IMR-90 (cell line): ENCODE results near the gene PARP12. TPM values are rescaled to one million over a fixed set of nuclear protein-coding genes. Genes with fewer than 3 reads are reported as not detected.
A peak's percentile ranks its signal among the peaks of the same experiment; 100 is the strongest.

ENCODE experiments used
- ATAC-seq: fragments of 200-7000 bp; cut with Tn5 transposase; 2 replicates; pipeline ENCODE4 v1.9.1; 2020; ENCODE audit warnings: low read depth, mild to moderate bottlenecking, moderate library complexity
- Bru-seq: library from RNA; stranded (reverse); fragments of 400-500 nt; gene quantifications from one replicate; lab custom pipeline; 2021; lab: Mats Ljungman, UMichigan
- BruChase-seq, 2 experiments: library from RNA; stranded (reverse); fragments of 400-500 nt; gene quantifications; one replicate each; lab custom pipeline; 2021; lab: Mats Ljungman, UMichigan
- BruUV-seq: library from RNA; stranded (reverse); fragments of 400-500 nt; replicated peaks from 2 replicates; lab custom pipeline; 2021; lab: Mats Ljungman, UMichigan
- CTCF ChIA-PET: fragments of 300-600 bp; formaldehyde crosslinking; extraction: SDS; loops from one replicate; lab custom pipeline; 2021; ENCODE audit warnings: antibody characterized with exemption; lab: Yijun Ruan, JAX
- POLR2A ChIA-PET: fragments of 300-600 bp; sonication (Branson Sonifier 250); formaldehyde crosslinking; loops from one replicate; lab custom pipeline; 2022; ENCODE audit warnings: antibody characterized with exemption; ENCODE audit not compliant: unreplicated experiment; lab: Charles Lee
- DNase-seq: peaks from one replicate; pipeline ENCODE4 v3.0.0; 2013
- H2AFZ ChIP-seq: replicated peaks from 2 replicates; pipeline ENCODE3; 2013; ENCODE audit warnings: low read length, mild to moderate bottlenecking; ENCODE audit not compliant: poor library complexity
- H2AK5ac ChIP-seq: 2 replicates; pipeline ENCODE4 v1.6.1; 2013; ENCODE audit warnings: low read depth, low read length, inconsistent platforms
- H2AK9ac ChIP-seq: replicated peaks from 2 replicates; pipeline ENCODE3; 2013; ENCODE audit warnings: mild to moderate bottlenecking, low read depth, low read length, moderate library complexity; ENCODE audit not compliant: poor library complexity
- H2BK120ac ChIP-seq: 2 replicates; pipeline ENCODE4 v1.6.1; 2013; ENCODE audit warnings: low read depth, low read length, inconsistent platforms
- H2BK15ac ChIP-seq: 3 replicates; pipeline ENCODE4 v1.6.1; 2013; ENCODE audit warnings: low read depth, low read length, inconsistent platforms
- H2BK20ac ChIP-seq: 2 replicates; pipeline ENCODE4 v1.6.1; 2013; ENCODE audit warnings: low read depth, mild to moderate bottlenecking, inconsistent platforms, low read length, moderate library complexity
- H2BK5ac ChIP-seq: 2 replicates; pipeline ENCODE4 v1.6.1; 2013; ENCODE audit warnings: mild to moderate bottlenecking, low read depth, low read length, inconsistent platforms; ENCODE audit not compliant: poor library complexity, severe bottlenecking
- H3K14ac ChIP-seq: replicated peaks from 2 replicates; pipeline ENCODE4 v1.6.1; 2013; ENCODE audit warnings: low read depth, low read length, inconsistent platforms
- H3K18ac ChIP-seq: 2 replicates; pipeline ENCODE4 v1.6.1; 2013; ENCODE audit warnings: low read depth, low read length, control low read depth
- H3K23ac ChIP-seq: 2 replicates; pipeline ENCODE4 v1.6.1; 2013; ENCODE audit warnings: low read depth, low read length, inconsistent platforms
- H3K27ac ChIP-seq: 2 replicates; pipeline ENCODE4 v1.5.1; 2013; ENCODE audit warnings: mild to moderate bottlenecking, control low read depth, low read length; ENCODE audit not compliant: insufficient read depth
- H3K27me3 ChIP-seq: 2 replicates; pipeline ENCODE4 v1.6.1; 2013; ENCODE audit warnings: low read length; ENCODE audit not compliant: control insufficient read depth, insufficient read depth
- H3K36me3 ChIP-seq: 2 replicates; pipeline ENCODE4 v1.6.1; 2013; ENCODE audit warnings: low read length, mixed read lengths; ENCODE audit not compliant: control insufficient read depth, insufficient read depth
- H3K4ac ChIP-seq: 2 replicates; pipeline ENCODE4 v1.6.1; 2013; ENCODE audit warnings: low read depth, low read length, inconsistent platforms
- H3K4me1 ChIP-seq: 2 replicates; pipeline ENCODE4 v1.6.1; 2013; ENCODE audit warnings: low read length, mixed read lengths; ENCODE audit not compliant: control insufficient read depth, insufficient read depth
- H3K4me2 ChIP-seq: 2 replicates; pipeline ENCODE4 v1.6.1; 2013; ENCODE audit warnings: low read depth, mild to moderate bottlenecking, control low read depth, low read length, moderate library complexity
- H3K4me3 ChIP-seq: 2 replicates; pipeline ENCODE4 v1.5.1; 2013; ENCODE audit warnings: low read depth, mild to moderate bottlenecking, control low read depth, low read length, moderate library complexity; ENCODE audit not compliant: insufficient read depth
- H3K56ac ChIP-seq: 2 replicates; pipeline ENCODE4 v1.6.1; 2013; ENCODE audit warnings: low read length, inconsistent platforms; ENCODE audit not compliant: insufficient read depth; ENCODE audit errors: extremely low read depth
- H3K79me1 ChIP-seq, 2 experiments: 2 replicates each; pipeline ENCODE4 v1.6.1; 2013; ENCODE audit warnings: low read length in 2 of 2, inconsistent platforms in 1 of 2, low read depth in 1 of 2
- H3K9ac ChIP-seq: 2 replicates; pipeline ENCODE4 v1.6.1; 2013; ENCODE audit warnings: low read depth, low read length, control low read depth
- H3K9me1 ChIP-seq: 2 replicates; pipeline ENCODE4 v1.6.1; 2013; ENCODE audit warnings: low read length, inconsistent platforms; ENCODE audit not compliant: insufficient read depth
- H3K9me3 ChIP-seq: 2 replicates; pipeline ENCODE4 v1.6.1; 2013; ENCODE audit warnings: low read length; ENCODE audit not compliant: control insufficient read depth, insufficient read depth
- H4K20me1 ChIP-seq: 2 replicates; pipeline ENCODE4 v1.6.1; 2013; ENCODE audit warnings: low read length, inconsistent platforms; ENCODE audit not compliant: insufficient read depth
- H4K5ac ChIP-seq: 2 replicates; pipeline ENCODE4 v1.6.1; 2013; ENCODE audit warnings: mild to moderate bottlenecking, low read depth, low read length, control low read depth
- H4K8ac ChIP-seq, 2 experiments: 2 replicates each; pipeline ENCODE4 v1.6.1; 2013; ENCODE audit warnings: low read depth in 2 of 2, low read length in 2 of 2, control low read depth in 1 of 2, inconsistent platforms in 1 of 2
- H4K91ac ChIP-seq: 2 replicates; pipeline ENCODE4 v1.6.1; 2013; ENCODE audit warnings: low read depth, low read length, inconsistent platforms; ENCODE audit not compliant: insufficient read depth
- BHLHE40 ChIP-seq: fragments of 150-350 bp; IDR thresholded peaks from 2 replicates; pipeline ENCODE4 v1.6.1; 2016; ENCODE audit warnings: mild to moderate bottlenecking, low read depth, low read length
- ELK1 ChIP-seq: fragments of 150-350 bp; IDR thresholded peaks from 2 replicates; pipeline ENCODE4 v1.6.1; 2016; ENCODE audit warnings: low read depth, mild to moderate bottlenecking, low read length, moderate library complexity, borderline replicate concordance
- MAFK ChIP-seq: IDR thresholded peaks from 2 replicates; pipeline ENCODE4 v1.6.1; 2012; ENCODE audit warnings: low read depth, low read length, improper control_type of control experiment
- MAZ ChIP-seq: IDR thresholded peaks from 2 replicates; pipeline ENCODE4 v1.6.1; 2012; ENCODE audit warnings: low read depth, mild to moderate bottlenecking, low read length, improper control_type of control experiment, moderate library complexity, borderline replicate concordance
- MXI1 ChIP-seq: IDR thresholded peaks from 2 replicates; pipeline ENCODE4 v1.6.1; 2012; ENCODE audit warnings: low read depth, mild to moderate bottlenecking, low read length, moderate library complexity, borderline replicate concordance
- POLR2A ChIP-seq: IDR thresholded peaks from 2 replicates; pipeline ENCODE4 v1.6.1; 2012; ENCODE audit warnings: mild to moderate bottlenecking, low read depth, low read length
- RAD21 ChIP-seq: IDR thresholded peaks from 2 replicates; pipeline ENCODE4 v1.6.1; 2012; ENCODE audit warnings: low read length, improper control_type of control experiment
- SMC3 ChIP-seq: fragments of 150-350 bp; IDR thresholded peaks from 2 replicates; pipeline ENCODE4 v1.6.1; 2016; ENCODE audit warnings: low read depth, mild to moderate bottlenecking, antibody characterized with exemption, low read length, moderate library complexity
- WGBS, 2 experiments: methylation state at CpG; one replicate each; pipeline versions ENCODE4 v1.1.5 to v1.1.7; 2013; ENCODE audit warnings: missing lambda C conversion rate in 2 of 2; ENCODE audit not compliant: insufficient read length in 1 of 2; ENCODE audit errors: extremely low coverage in 2 of 2; 5-methylcytosine and 5-hydroxymethylcytosine counted together
- dilution Hi-C: fragments of 300-500 bp; cut with HindIII; formaldehyde crosslinking; loops from one replicate; pipeline ENCODE4 v1.14.3; 2018; ENCODE audit warnings: low sequenced_read_pairs; ENCODE audit not compliant: unreplicated experiment
- in situ Hi-C: fragments of 300-500 bp; cut with MboI; formaldehyde crosslinking; loops from 3 replicates; pipeline ENCODE4 v1.14.3; 2019; ENCODE audit warnings: low sequenced_read_pairs, inconsistent platforms, mixed read lengths
- intact Hi-C: fragments of 100-400 bp; cut with micrococcal nuclease; formaldehyde crosslinking; loops from 2 replicates; pipeline ENCODE4 v1.10.0; 2022
- long read RNA-seq: library from polyadenylated mRNA; unstranded; transcript quantifications from one replicate; pipeline ENCODE4 v2.0.0, GENCODE V29; 2021; ENCODE audit not compliant: unreplicated experiment
- polyA plus RNA-seq, 3 experiments: library from polyadenylated mRNA; depleted of rRNA; stranded (reverse); fragments of >200 nt; gene quantifications; 2 replicates each; pipeline ENCODE4 v1.2.3, GENCODE V29; 2012; ENCODE audit warnings: low replicate concordance in 1 of 3
- total RNA-seq: library from RNA; depleted of rRNA; stranded (reverse); fragments of >200 nt; gene quantifications from 2 replicates; pipeline ENCODE4 v1.2.3, GENCODE V29; 2012; rRNA removed

Gene PARP12
- total RNA-seq (6.9 and 7.2 TPM in 2 replicates), polyA plus RNA-seq (2012; rRNA removed) (11.3 and 14.0 TPM in 2 replicates), Bru-seq, nascent RNA (percentile 61 among the genes with signal in this experiment), BruChase-seq, experiment 1, labeled RNA remaining after a 6-hour chase (percentile 60 among the genes with signal in this experiment), BruChase-seq, experiment 2, labeled RNA remaining after a 2-hour chase (percentile 67 among the genes with signal in this experiment)
- polyA plus RNA-seq (2012; cell fraction: cytosol; rRNA removed) = 12.1 and 12.8 TPM in 2 replicates
- 25.9 and 32.5 TPM in 2 replicates for polyA plus RNA-seq (2012; cell fraction: nucleus; rRNA removed; ENCODE audit: low replicate concordance)
- long read RNA-seq, transcript PARP12-201 (12 exons, 3,796 nt) = major isoform, 5 of 10 reads
- long read RNA-seq, partial matches to known transcripts = 3 of 10 reads
- long read RNA-seq, other reads (novel, unspliced or antisense) = 2 of 10 reads

- no peaks in the 10 kb centered on the region for H3K36me3 ChIP-seq
- WGBS, 2 experiments = 2% methylated on average over 74 of the region's 106 CpGs; no CpG with 5 or more reads in 1 of the 2 experiments
- dilution Hi-C loops = no loop called here
- peak within 1 kb of the TSS; percentile 46 for H4K91ac ChIP-seq
- DNase-seq (peak; percentile 77), ATAC-seq (peak; percentile 82)
- peak within 1 kb of the TSS; percentile 85 for H3K14ac ChIP-seq
- ChIA-PET CTCF (interaction anchor here (0.9 kb wide), 1 partner anchor 106 kb away, joined by 3 read pairs; no protein-coding TSS in a partner anchor), POLR2A (no interaction called here)
- H3K9ac ChIP-seq = peak within 1 kb of the TSS; percentile 77
- H4K5ac ChIP-seq = peak within 1 kb of the TSS; percentile 90
- peak within 1 kb of the TSS; percentile 61 for H3K18ac ChIP-seq
- peak within 1 kb of the TSS; percentile 90 for H2AK9ac ChIP-seq
- peaks cover 21% of the 10 kb centered on the region for H3K4me1 ChIP-seq
- H2BK20ac ChIP-seq = no peak within 1 kb of the TSS; the same call in 1 of the 2 replicates
- H3K4me3 ChIP-seq = peak within 1 kb of the TSS; percentile 67
- no TSS peak for BruUV-seq
- peak within 1 kb of the TSS; percentile 81 for H3K4me2 ChIP-seq
- peaks cover 18 to 47% of the 10 kb centered on the region in 2 experiments; a peak in 3 of 4 replicates for H3K79me1 ChIP-seq
- H2AK5ac ChIP-seq = peak within 1 kb of the TSS; percentile 49; the same call in 1 of the 2 replicates
- peak within 1 kb of the TSS; percentile 15; the same call in 1 of the 3 replicates for H2BK15ac ChIP-seq
- peaks cover 8% of the 10 kb centered on the region; the same call in 1 of the 2 replicates for H4K20me1 ChIP-seq
- TF ChIP-seq RAD21 = no peak
- TF ChIP-seq MXI1 = peak; percentile 6; the same call in 1 of the 2 replicates
- TF ChIP-seq MAFK = no peak
- no peak for TF ChIP-seq ELK1
- TF ChIP-seq MAZ = no peak; the same call in 1 of the 2 replicates
- peak; percentile 52; the same call in 1 of the 2 replicates for TF ChIP-seq POLR2A
- TF ChIP-seq SMC3 = no peak
- no peak for TF ChIP-seq BHLHE40
- peak within 1 kb of the TSS; percentile 96 for H2AFZ ChIP-seq
- peak within 1 kb of the TSS; percentile 72 for H3K4ac ChIP-seq
- no peak within 1 kb of the TSS; the same call in 1 of the 2 replicates for H3K56ac ChIP-seq
- peaks cover 3% of the 10 kb centered on the region; the same call in 1 of the 2 replicates for H3K9me3 ChIP-seq
- peak within 1 kb of the TSS; percentile 71 for H3K27ac ChIP-seq
- in situ Hi-C loops = no loop called here
- peak within 1 kb of the TSS; percentile 62; the same call in 1 of the 2 replicates for H3K23ac ChIP-seq
- intact Hi-C loops = no loop called here
- peak within 1 kb of the TSS; percentile 82 for H2BK120ac ChIP-seq
- H3K27me3 ChIP-seq = no peaks in the 10 kb centered on the region
- peaks cover 27% of the 10 kb centered on the region for H3K9me1 ChIP-seq
- peak within 1 kb of the TSS; percentile 81 to 98 for H4K8ac ChIP-seq
- H2BK5ac ChIP-seq = peak within 1 kb of the TSS; percentile 35
Measured at GRCh38 chr7:140062528-140063299, at the start of gene PARP12. Gene PARP12 (minus strand): TSS chr7:140062951. CDS start chr7:140062847, 104 bp downstream.
